Esophagus muscularis mucosa (tissue), 4 donors: ENCODE measurements around the gene FAM153A. TPM values are rescaled to one million over a fixed set of nuclear protein-coding genes. Genes with fewer than 3 reads are reported as not detected.
"Not testable (repeated sequence)": the region's sequence is repeated elsewhere in the genome, so short reads cannot be mapped to it uniquely, and the experiment has no call there.

ENCODE experiments used
- DNase-seq: peaks from one replicate; pipeline ENCODE4 v3.0.0-alpha.2; 2017; ENCODE audit errors: extremely low spot score
- H3K27ac ChIP-seq, 4 donors: fragments of 200-600 bp; sonication (generic); replicated peaks in 1 of 4; 1 replicate in 3 of 4; 2 replicates in 1 of 4; pipeline ENCODE4 v1.5.1; 2016 to 2019; ENCODE audit warnings: mild to moderate bottlenecking in 1 of 4
- H3K27me3 ChIP-seq, 4 donors: fragments of 200-600 bp; sonication (generic); one replicate each; pipeline versions ENCODE4 v1.5.1 to v1.6.0; 2016 to 2019
- H3K36me3 ChIP-seq, 4 donors: fragments of 200-600 bp; sonication (generic); one replicate each; pipeline ENCODE4 v1.5.1; 2016 to 2019
- H3K4me1 ChIP-seq, 4 donors: fragments of 200-600 bp; sonication (generic); one replicate each; pipeline ENCODE4 v1.5.1; 2016 to 2019
- H3K4me3 ChIP-seq, 4 donors: fragments of 200-600 bp; sonication (generic); 1 replicate in 2 of 4; 2 replicates in 2 of 4; pipeline ENCODE4 v1.5.1; 2016 to 2019; ENCODE audit warnings: mild to moderate bottlenecking in 4 of 4, moderate library complexity in 1 of 4
- H3K9me3 ChIP-seq, 4 donors: fragments of 200-600 bp; sonication (generic); 1 replicate in 3 of 4; 2 replicates in 1 of 4; pipeline ENCODE4 v1.5.1; 2016 to 2019
- WGBS: methylation state at CpG from one replicate; pipeline ENCODE4 v1.1.5; 2018; 5-methylcytosine and 5-hydroxymethylcytosine counted together
- intact Hi-C: fragments of 100-400 bp; cut with DNase I; formaldehyde crosslinking; loops from one replicate; pipeline ENCODE4 v1.15.1; 2023
- total RNA-seq, 4 donors: library from RNA; depleted of rRNA; stranded (reverse); fragments of >200 nt; gene quantifications; one replicate each; pipeline versions ENCODE4 v1.1.0 to v1.2.1, GENCODE V29; 2016

Gene FAM153A
- total RNA-seq, 4 donors from 2014 or later = 0.83 to 7.8 (median 2.4) TPM

- DNase-seq, H3K4me1 ChIP-seq, H3K36me3 ChIP-seq, H3K9me3 ChIP-seq, H3K4me3 ChIP-seq, H3K27ac ChIP-seq, H3K27me3 ChIP-seq, intact Hi-C loops: not testable (repeated sequence)
- 79% methylated on average over 1 of the region's 1 CpG for WGBS
Observed at GRCh38 chr5:177715423-177715822, 67.3 kb downstream of the FAM153A start.

- DNase-seq, intact Hi-C loops, H3K36me3 ChIP-seq, H3K4me3 ChIP-seq, H3K27ac ChIP-seq, H3K27me3 ChIP-seq, H3K9me3 ChIP-seq: not testable (repeated sequence)
- WGBS = 87% methylated on average over 9 of the region's 22 CpGs
- H3K4me1 ChIP-seq = peaks cover 0 to 19% (median 12%) of the 10 kb centered on the region in 4 donors
Observed at GRCh38 chr5:177696100-177696499, 86.6 kb downstream of the FAM153A start.

GRCh38 chr5:177695356-177695930 lies 87.3 kb downstream of the FAM153A start:
- intact Hi-C loops, H3K27ac ChIP-seq: not testable (repeated sequence)
- peaks cover 0 to 19% (median 12%) of the 10 kb centered on the region in 4 donors for H3K4me1 ChIP-seq

GRCh38 chr5:177694518-177694835 lies 88.2 kb downstream of the FAM153A start:
- H3K9me3 ChIP-seq, intact Hi-C loops, H3K4me3 ChIP-seq, DNase-seq, H3K27me3 ChIP-seq, H3K27ac ChIP-seq, H3K36me3 ChIP-seq: not testable (repeated sequence)
- WGBS = no CpG with 5 or more reads among the region's 2 CpGs
- peaks cover 0 to 19% (median 12%) of the 10 kb centered on the region in 4 donors for H3K4me1 ChIP-seq

More at GRCh38 chr5:177695356-177695930, 87.3 kb downstream of the FAM153A start:
- not testable (repeated sequence) for H3K9me3 ChIP-seq, H3K4me3 ChIP-seq, DNase-seq, H3K27me3 ChIP-seq, H3K36me3 ChIP-seq
- 98% methylated on average over 8 of the region's 12 CpGs for WGBS

- WGBS = 77% methylated on average over 6 of the region's 8 CpGs
- intact Hi-C loops, DNase-seq: not testable (repeated sequence)
Observed at GRCh38 chr5:177693671-177694517, 88.8 kb downstream of the FAM153A start.

GRCh38 chr5:177692969-177693368 lies 89.7 kb downstream of the FAM153A start:
- DNase-seq = not testable (repeated sequence)

More at GRCh38 chr5:177693671-177694517, 88.8 kb downstream of the FAM153A start:
- not testable (repeated sequence) for H3K27me3 ChIP-seq, H3K9me3 ChIP-seq, H3K4me3 ChIP-seq, H3K36me3 ChIP-seq
- H3K27ac ChIP-seq = peak overlapping the region in 2 of 4 donors; percentile 14 to 20
- H3K4me1 ChIP-seq = peaks cover 0 to 19% (median 12%) of the 10 kb centered on the region in 4 donors

GRCh38 chr5:177692507-177692906 lies 90.2 kb downstream of the FAM153A start:
- H3K4me3 ChIP-seq, H3K36me3 ChIP-seq, H3K9me3 ChIP-seq, H3K27me3 ChIP-seq, DNase-seq, intact Hi-C loops, H3K27ac ChIP-seq: not testable (repeated sequence)
- peaks cover 0 to 19% (median 12%) of the 10 kb centered on the region in 4 donors for H3K4me1 ChIP-seq
- 0% methylated on average over 1 of the region's 1 CpG for WGBS

More at GRCh38 chr5:177692969-177693368, 89.7 kb downstream of the FAM153A start:
- peak overlapping the region in 1 of 4 donors; percentile 28 for H3K27ac ChIP-seq
- H3K4me3 ChIP-seq, intact Hi-C loops, H3K27me3 ChIP-seq, H3K36me3 ChIP-seq, H3K9me3 ChIP-seq: not testable (repeated sequence)
- WGBS = 48% methylated on average over 5 of the region's 7 CpGs
- peaks cover 0 to 19% (median 12%) of the 10 kb centered on the region in 4 donors for H3K4me1 ChIP-seq

- H3K36me3 ChIP-seq, H3K27me3 ChIP-seq, DNase-seq, intact Hi-C loops, H3K4me3 ChIP-seq, H3K9me3 ChIP-seq, H3K27ac ChIP-seq: not testable (repeated sequence)
- 83% methylated on average over 10 of the region's 12 CpGs for WGBS
- peaks cover 0 to 19% (median 12%) of the 10 kb centered on the region in 4 donors for H3K4me1 ChIP-seq
Observed at GRCh38 chr5:177689011-177689610, 93.6 kb downstream of the FAM153A start.

- H3K4me1 ChIP-seq, H3K9me3 ChIP-seq, H3K27ac ChIP-seq, H3K27me3 ChIP-seq, H3K4me3 ChIP-seq, intact Hi-C loops, DNase-seq, H3K36me3 ChIP-seq: not testable (repeated sequence)
- WGBS = 100% methylated on average over 3 of the region's 32 CpGs
Observed at GRCh38 chr5:177688091-177688490, 94.6 kb downstream of the FAM153A start.

GRCh38 chr5:177681920-177682319 lies 100.8 kb downstream of the FAM153A start:
- H3K36me3 ChIP-seq, H3K4me3 ChIP-seq, DNase-seq, H3K9me3 ChIP-seq, H3K4me1 ChIP-seq, intact Hi-C loops, H3K27me3 ChIP-seq, H3K27ac ChIP-seq: not testable (repeated sequence)
- WGBS = 77% methylated on average over 1 of the region's 1 CpG
